Mucosa of descending colon (tissue), 3 donors: Measurements from ENCODE around the gene AGPAT2. TPM values are rescaled to one million over a fixed set of nuclear protein-coding genes. Genes with fewer than 3 reads are reported as not detected.

Experiments
- ATAC-seq: fragments of 200-7000 bp; cut with Tn5 transposase; one replicate; pipeline ENCODE4 v1.9.1; 2020; ENCODE audit warnings: mild to moderate bottlenecking, moderate library complexity
- DNase-seq, 3 donors: peaks; one replicate each; pipeline ENCODE4 v3.0.0-alpha.2; 2020
- H3K36me3 ChIP-seq: fragments of 200-600 bp; one replicate; pipeline ENCODE4 v1.8.0; 2021; ENCODE audit warnings: low read depth, mild to moderate bottlenecking
- H3K4me1 ChIP-seq: fragments of 200-600 bp; one replicate; pipeline ENCODE4 v1.8.0; 2021; ENCODE audit warnings: low read depth, mild to moderate bottlenecking
- H3K4me3 ChIP-seq: fragments of 200-600 bp; one replicate; pipeline ENCODE4 v1.8.0; 2021; ENCODE audit warnings: mild to moderate bottlenecking
- H3K9me3 ChIP-seq: fragments of 200-600 bp; one replicate; pipeline ENCODE4 v1.8.0; 2021; ENCODE audit warnings: mild to moderate bottlenecking
- intact Hi-C, 2 donors: fragments of 100-400 bp; cut with DNase I in 1 of 2; cut with micrococcal nuclease in 1 of 2; formaldehyde crosslinking; loops; one replicate each; pipeline versions ENCODE4 v1.11.0 to v1.11.1; 2022; cut with DNase I, micrococcal nuclease
- total RNA-seq, 3 donors: library from RNA; stranded (reverse); fragmentation: NEBNext Ultra II Directional in 2 of 3; extraction: Animal tissue kit (Norgen Biotek cat#: 25700) in 2 of 3; gene quantifications; one replicate each; pipeline versions ENCODE4 v1.2.1 to v1.2.4, GENCODE V29; 2021 to 2023
- TF ChIP-seq, protein P1 (sequence below): fragments of 200-600 bp; IDR thresholded peaks from one replicate; pipeline ENCODE4 v1.8.0; 2022; ENCODE audit warnings: antibody characterized with exemption, mild to moderate bottlenecking
- donor health status: DM: no; HTN: no; CAD: no; lungs with moderate emphysema.
- donor health status: DM: no; HTN: no; CAD: no.
- donor health status: DM: no; HTN: yes; CAD: no.

AGPAT2 gene
- total RNA-seq, 3 donors from 2014 or later, result 113 to 296 (median 152) TPM

DNA sequence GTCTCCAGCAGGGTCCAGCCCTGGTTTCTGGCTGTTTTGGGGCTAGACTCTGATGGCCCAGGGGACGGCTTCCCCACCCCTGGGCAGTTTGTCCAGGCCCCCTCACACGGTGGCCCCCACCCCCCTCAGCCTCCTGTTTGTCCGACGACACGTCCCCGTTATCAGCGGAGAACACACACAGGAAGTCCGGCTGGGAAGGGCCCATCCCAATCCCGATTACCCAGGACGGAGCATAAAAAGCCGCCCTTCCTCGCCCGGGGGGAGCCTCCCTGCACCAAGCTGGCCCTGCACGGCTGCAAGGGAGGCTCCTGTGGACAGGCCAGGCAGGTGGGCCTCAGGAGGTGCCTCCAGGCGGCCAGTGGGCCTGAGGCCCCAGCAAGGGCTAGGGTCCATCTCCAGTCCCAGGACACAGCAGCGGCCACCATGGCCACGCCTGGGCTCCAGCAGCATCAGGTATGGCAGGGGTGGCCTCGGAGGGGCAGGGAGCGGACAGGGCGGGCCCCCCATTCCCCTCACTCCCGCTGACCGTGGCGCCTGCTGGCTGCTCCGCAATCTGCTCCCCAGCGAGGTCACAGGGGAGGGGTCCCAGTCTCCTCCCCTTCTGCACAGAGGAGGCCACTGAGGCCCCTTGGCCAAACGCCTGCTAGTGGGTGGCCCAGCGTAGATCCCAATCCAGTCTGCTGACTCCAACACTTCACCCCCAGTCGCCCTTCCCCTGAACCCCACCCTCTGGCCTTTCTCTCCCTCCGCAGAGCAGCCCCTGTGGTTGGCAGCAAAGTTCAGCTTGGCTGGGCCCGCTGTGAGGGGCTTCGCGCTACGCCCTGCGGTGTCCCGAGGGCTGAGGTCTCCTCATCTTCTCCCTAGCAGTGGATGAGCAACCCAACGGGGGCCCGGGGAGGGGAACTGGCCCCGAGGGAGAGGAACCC, 24.3 kb downstream of the AGPAT2 start, which contains the start of gene EGFL7:
Gene EGFL7, plus strand, starts transcription at position 261 of the 926 bp plus-strand sequence. CDS start 5,367 bp downstream, outside the sequence.
- H3K4me3 ChIP-seq, result no peak within 1 kb of the TSS
- H3K4me1 ChIP-seq, result peaks cover 8% of the 10 kb centered on the region
- TF ChIP-seq, protein P1, sequence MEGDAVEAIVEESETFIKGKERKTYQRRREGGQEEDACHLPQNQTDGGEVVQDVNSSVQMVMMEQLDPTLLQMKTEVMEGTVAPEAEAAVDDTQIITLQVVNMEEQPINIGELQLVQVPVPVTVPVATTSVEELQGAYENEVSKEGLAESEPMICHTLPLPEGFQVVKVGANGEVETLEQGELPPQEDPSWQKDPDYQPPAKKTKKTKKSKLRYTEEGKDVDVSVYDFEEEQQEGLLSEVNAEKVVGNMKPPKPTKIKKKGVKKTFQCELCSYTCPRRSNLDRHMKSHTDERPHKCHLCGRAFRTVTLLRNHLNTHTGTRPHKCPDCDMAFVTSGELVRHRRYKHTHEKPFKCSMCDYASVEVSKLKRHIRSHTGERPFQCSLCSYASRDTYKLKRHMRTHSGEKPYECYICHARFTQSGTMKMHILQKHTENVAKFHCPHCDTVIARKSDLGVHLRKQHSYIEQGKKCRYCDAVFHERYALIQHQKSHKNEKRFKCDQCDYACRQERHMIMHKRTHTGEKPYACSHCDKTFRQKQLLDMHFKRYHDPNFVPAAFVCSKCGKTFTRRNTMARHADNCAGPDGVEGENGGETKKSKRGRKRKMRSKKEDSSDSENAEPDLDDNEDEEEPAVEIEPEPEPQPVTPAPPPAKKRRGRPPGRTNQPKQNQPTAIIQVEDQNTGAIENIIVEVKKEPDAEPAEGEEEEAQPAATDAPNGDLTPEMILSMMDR, result no peak
- no peaks in the 10 kb centered on the region for H3K36me3 ChIP-seq
- peak; percentile 5 for ATAC-seq
- peak in 1 of 3 donors; percentile 25 for DNase-seq
- intact Hi-C loops, result no loop called here
- no peaks in the 10 kb centered on the region for H3K9me3 ChIP-seq

DNA sequence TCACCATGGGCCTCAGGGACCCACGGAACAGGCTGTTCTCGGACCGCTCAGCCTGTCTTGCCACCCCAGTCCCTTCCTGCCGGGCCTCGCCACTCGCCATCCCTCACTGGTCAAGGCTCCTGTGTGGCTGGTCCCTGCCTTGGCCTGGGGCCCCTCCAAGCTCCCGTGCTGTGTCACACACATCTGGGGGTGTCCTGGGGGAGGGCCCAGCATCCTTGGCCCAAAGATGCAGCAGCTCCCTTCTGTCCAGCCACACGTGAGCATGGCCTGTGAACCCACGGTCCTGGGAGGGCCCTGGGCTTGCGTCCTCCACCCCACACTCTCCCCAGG, 25.0 kb downstream of the AGPAT2 start:
- intact Hi-C loops, result no loop called here
- no peaks in the 10 kb centered on the region for H3K9me3 ChIP-seq
- H3K4me1 ChIP-seq, result peaks cover 8% of the 10 kb centered on the region
- no peaks in the 10 kb centered on the region for H3K36me3 ChIP-seq
- TF ChIP-seq, protein P1, result no peak
- no peak overlapping the region for H3K4me3 ChIP-seq
- DNase-seq, result peak in 1 of 3 donors; percentile 23
- no peak for ATAC-seq

DNA sequence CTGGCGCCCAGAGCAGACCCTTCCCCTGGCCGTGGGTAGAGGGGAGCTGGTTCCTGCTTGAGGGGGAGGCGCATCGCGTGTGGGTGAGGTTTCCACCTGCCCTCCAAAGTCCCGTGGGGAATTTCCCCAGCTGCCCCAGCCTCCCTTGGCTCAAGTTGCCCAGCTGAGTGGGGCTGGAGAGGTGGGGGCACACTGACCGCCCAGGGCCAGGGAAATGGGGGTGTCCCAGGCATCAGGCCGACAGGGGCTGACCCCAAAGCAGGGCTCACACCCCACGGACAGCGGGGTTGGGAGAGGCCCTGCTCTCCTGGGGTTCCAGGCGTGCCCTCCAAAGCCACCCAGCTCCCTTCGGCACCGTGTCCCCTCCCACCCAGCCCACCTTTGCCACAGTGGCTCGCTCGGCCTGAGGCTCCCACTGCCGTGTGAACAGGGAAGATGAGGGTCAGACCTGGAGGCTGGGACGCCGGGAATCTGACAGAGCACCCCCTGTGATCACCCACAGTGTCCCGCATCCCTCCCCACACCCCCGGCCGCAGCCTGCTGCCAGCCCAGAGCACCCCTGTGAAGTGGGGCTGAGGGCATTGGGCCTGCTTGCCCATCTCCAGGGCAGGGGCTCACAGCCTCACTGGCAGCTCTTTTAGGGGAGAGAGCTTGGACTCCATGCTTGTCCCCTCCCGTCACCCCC, 25.5 kb downstream of the AGPAT2 start:
- TF ChIP-seq, protein P1, result no peak
- H3K4me1 ChIP-seq, result peaks cover 8% of the 10 kb centered on the region
- ATAC-seq (no peak), DNase-seq (no peak)
- H3K4me3 ChIP-seq, result no peak overlapping the region
- H3K36me3 ChIP-seq, result no peaks in the 10 kb centered on the region
- no peaks in the 10 kb centered on the region for H3K9me3 ChIP-seq
- intact Hi-C loops, result no loop called here

DNA sequence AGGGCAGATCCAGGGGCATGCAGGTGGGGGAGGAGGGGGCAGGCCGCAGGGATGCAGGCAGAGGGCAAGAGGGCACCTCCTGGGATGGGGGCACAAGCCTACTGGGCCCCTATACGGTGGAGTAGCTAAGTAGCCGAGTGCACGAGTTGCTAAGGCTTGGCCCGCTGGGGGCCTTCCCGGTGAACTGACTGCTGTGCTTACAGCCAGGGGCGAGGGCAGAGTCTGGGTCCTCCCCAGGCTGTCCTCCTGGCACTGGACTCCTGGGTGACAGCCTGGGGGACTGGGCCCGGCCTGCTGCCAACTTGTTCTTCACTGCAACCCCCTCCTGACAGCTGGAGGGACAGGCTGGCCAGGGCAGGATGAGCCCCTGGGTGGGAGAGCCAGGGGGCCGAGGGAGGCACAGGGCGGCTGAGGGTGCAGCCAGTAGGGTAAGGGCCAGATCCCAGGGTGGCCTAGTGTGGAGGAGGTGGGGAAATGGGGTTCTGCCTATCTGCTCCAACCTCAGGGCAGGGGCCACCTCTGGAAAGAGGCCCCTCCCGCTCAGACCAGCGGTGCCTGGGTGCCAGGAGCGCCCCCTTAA, 26.2 kb downstream of the AGPAT2 start:
- H3K9me3 ChIP-seq, result no peaks in the 10 kb centered on the region
- H3K4me1 ChIP-seq, result peaks cover 5% of the 10 kb centered on the region
- no peaks in the 10 kb centered on the region for H3K36me3 ChIP-seq
- H3K4me3 ChIP-seq, result no peak overlapping the region
- TF ChIP-seq, protein P1, result no peak
- DNase-seq (peak in 1 of 3 donors; percentile 24), ATAC-seq (no peak)
- intact Hi-C loops, result no loop called here

DNA sequence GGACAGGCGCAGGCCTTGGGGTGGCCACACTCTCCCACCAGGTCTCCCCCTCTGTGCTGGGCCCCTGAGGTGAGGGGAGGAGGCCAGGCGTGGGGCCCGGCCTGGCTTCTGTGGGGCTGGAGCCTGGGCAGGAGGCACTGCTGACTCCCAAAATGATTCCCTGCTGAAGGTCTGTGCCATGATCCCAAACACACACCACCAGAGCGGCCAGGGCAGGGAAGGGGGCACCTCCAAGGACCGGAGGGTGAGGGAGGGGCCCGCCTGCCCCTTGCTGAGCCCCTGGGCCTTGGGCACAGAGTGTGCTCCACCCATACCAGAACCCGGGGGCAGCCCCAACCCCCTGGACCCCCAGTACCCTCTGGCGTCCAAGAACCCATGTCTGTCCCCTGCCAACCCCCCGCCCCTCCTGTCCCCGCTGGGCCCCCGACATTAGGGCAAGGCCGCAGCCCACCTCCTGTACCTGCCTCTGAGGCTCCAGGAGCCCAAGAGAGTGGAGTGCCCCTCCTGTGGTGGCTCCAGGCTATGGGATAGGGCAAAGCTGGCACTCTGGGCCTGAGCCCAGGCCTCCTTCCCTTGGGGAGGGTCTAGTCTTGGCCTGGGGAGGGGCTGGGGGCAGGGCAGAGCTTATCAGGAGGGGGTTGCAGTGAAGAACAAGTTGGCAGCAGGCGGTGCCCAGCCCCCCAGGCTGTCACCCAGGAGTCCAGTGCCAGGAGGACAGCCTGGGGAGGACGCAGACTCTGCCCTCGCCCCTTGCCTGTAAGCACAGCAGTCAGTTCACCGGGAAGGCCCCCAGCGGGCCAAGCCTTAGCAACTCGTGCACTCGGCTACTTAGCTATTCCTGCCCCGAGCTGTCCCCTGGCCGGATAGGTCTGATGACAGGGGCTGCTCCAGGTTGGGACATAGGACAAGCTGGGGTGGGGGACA, 27.1 kb downstream of the AGPAT2 start:
- Histone ChIP-seq H3K36me3 (no peaks in the 10 kb centered on the region), H3K9me3 (no peaks in the 10 kb centered on the region), H3K4me3 (no peak overlapping the region), H3K4me1 (peaks cover 2% of the 10 kb centered on the region)
- TF ChIP-seq, protein P1, result no peak
- DNase-seq (no peak), ATAC-seq (no peak)
- intact Hi-C loops, result no loop called here
